Tibial nerve (tissue), 4 donors: ENCODE measurements around the gene PDZD4. TPM values are rescaled to one million over a fixed set of nuclear protein-coding genes. Genes with fewer than 3 reads are reported as not detected.

ENCODE experiments used
- DNase-seq, 2 donors: peaks; one replicate each; pipeline ENCODE4 v3.0.0-alpha.2; 2019; ENCODE audit warnings: low spot score in 2 of 2
- H3K27ac ChIP-seq, 4 donors: fragments of 200-600 bp; sonication (generic) in 3 of 4; one replicate each; pipeline ENCODE4 v1.5.1; 2017 to 2019; ENCODE audit warnings: mild to moderate bottlenecking in 1 of 4
- H3K27me3 ChIP-seq, 2 donors: fragments of 200-600 bp; sonication (generic) in 1 of 2; one replicate each; pipeline versions ENCODE4 v1.5.1 to v1.6.0; 2017 to 2019
- H3K36me3 ChIP-seq, 3 donors: fragments of 200-600 bp; sonication (generic); one replicate each; pipeline ENCODE4 v1.5.1; 2018 to 2019
- H3K4me1 ChIP-seq, 4 donors: fragments of 200-600 bp; sonication (generic) in 3 of 4; one replicate each; pipeline ENCODE4 v1.5.1; 2017 to 2019
- H3K4me3 ChIP-seq, 4 donors: fragments of 200-600 bp; sonication (generic) in 3 of 4; one replicate each; pipeline ENCODE4 v1.5.1; 2017 to 2019; ENCODE audit warnings: mild to moderate bottlenecking in 1 of 4, moderate library complexity in 1 of 4
- H3K9me3 ChIP-seq, 4 donors: fragments of 200-600 bp; sonication (generic) in 3 of 4; one replicate each; pipeline ENCODE4 v1.5.1; 2017 to 2019
- CTCF ChIP-seq, 5 experiments: fragments of 200-600 bp in 3 of 5; fragments of 450-650 bp in 2 of 5; sonication (generic) in 3 of 5; IDR thresholded peaks; one replicate each; pipeline ENCODE4 v1.5.1; 2016 to 2019; ENCODE audit warnings: antibody characterized with exemption in 5 of 5, mild to moderate bottlenecking in 3 of 5, moderate library complexity in 2 of 5
- EP300 ChIP-seq, 2 donors: sonication (generic); formaldehyde crosslinking; IDR thresholded peaks; one replicate each; pipeline ENCODE4 v1.6.1; 2017; ENCODE audit warnings: antibody characterized with exemption in 2 of 2, mild to moderate bottlenecking in 1 of 2
- POLR2A ChIP-seq, 2 donors: fragments of 450-650 bp; IDR thresholded peaks; one replicate each; pipeline ENCODE4 v1.6.1; 2017; ENCODE audit warnings: antibody characterized with exemption in 2 of 2, mild to moderate bottlenecking in 2 of 2, moderate library complexity in 2 of 2
- WGBS, 2 donors: methylation state at CpG; one replicate each; pipeline ENCODE4 v1.1.5; 2018; 5-methylcytosine and 5-hydroxymethylcytosine counted together
- total RNA-seq, 4 donors: library from RNA; depleted of rRNA; stranded (reverse); fragments of >200 nt; gene quantifications; one replicate each; pipeline ENCODE4 v1.1.0, GENCODE V29; 2016

PDZD4 gene
- total RNA-seq, 4 donors from 2014 or later = 19.9 to 24.6 (median 21.2) TPM

GRCh38 chrX:153867139-153867538 is 36.8 kb upstream of the PDZD4 start:
- Histone ChIP-seq H3K36me3 (no peaks in the 10 kb centered on the region), H3K4me1 (no peaks in the 10 kb centered on the region), H3K4me3 (no peak overlapping the region), H3K27ac (no peak overlapping the region), H3K27me3 (peaks cover 0 to 39% of the 10 kb centered on the region in 2 donors), H3K9me3 (no peaks in the 10 kb centered on the region)
- WGBS, 2 donors = 36 to 75% methylated on average over 2 to 9 of the region's 9 CpGs
- TF ChIP-seq POLR2A (IDR thresholded peaks at IDR 0.05) = no peak
- no peak for TF ChIP-seq EP300 (IDR thresholded peaks at IDR 0.05)
- no peak for TF ChIP-seq CTCF (IDR thresholded peaks at IDR 0.05)
- no peak for DNase-seq

- H3K4me3 ChIP-seq = no peak overlapping the region
- peaks cover 0 to 32% of the 10 kb centered on the region in 2 donors for H3K27me3 ChIP-seq
- H3K9me3 ChIP-seq = no peaks in the 10 kb centered on the region
- 73 to 83% methylated on average over 11 to 22 of the region's 22 CpGs for whole genome bisulfite sequencing, 2 donors
- H3K4me1 ChIP-seq = no peaks in the 10 kb centered on the region
- DNase-seq = no peak
- H3K27ac ChIP-seq = no peak overlapping the region
- H3K36me3 ChIP-seq = no peaks in the 10 kb centered on the region
- TF ChIP-seq POLR2A (IDR thresholded peaks at IDR 0.05) (no peak), CTCF (IDR thresholded peaks at IDR 0.05) (no peak), EP300 (IDR thresholded peaks at IDR 0.05) (no peak)
These were observed 36.1 kb upstream of the PDZD4 start for GRCh38 chrX:153866302-153867019.

- no peak overlapping the region for H3K4me3 ChIP-seq
- no peaks in the 10 kb centered on the region for H3K4me1 ChIP-seq
- H3K27me3 ChIP-seq = peaks cover 0 to 25% of the 10 kb centered on the region in 2 donors
- no peaks in the 10 kb centered on the region for H3K9me3 ChIP-seq
- no peak for DNase-seq
- no peaks in the 10 kb centered on the region for H3K36me3 ChIP-seq
- H3K27ac ChIP-seq = no peak overlapping the region
- TF ChIP-seq CTCF (IDR thresholded peaks at IDR 0.05) (no peak), POLR2A (IDR thresholded peaks at IDR 0.05) (no peak), EP300 (IDR thresholded peaks at IDR 0.05) (no peak)
- 90 to 95% methylated on average over 4 to 9 of the region's 9 CpGs for WGBS, 2 donors
These were observed 35.3 kb upstream of the PDZD4 start for GRCh38 chrX:153865685-153866084.

GRCh38 chrX:153865321-153865580 is 34.9 kb upstream of the PDZD4 start:
- DNase-seq = no peak
- Histone ChIP-seq H3K9me3 (no peaks in the 10 kb centered on the region), H3K36me3 (no peaks in the 10 kb centered on the region), H3K27me3 (peaks cover 0 to 24% of the 10 kb centered on the region in 2 donors), H3K4me1 (no peaks in the 10 kb centered on the region), H3K4me3 (no peak overlapping the region), H3K27ac (no peak overlapping the region)
- TF ChIP-seq POLR2A (IDR thresholded peaks at IDR 0.05) (no peak), CTCF (IDR thresholded peaks at IDR 0.05) (no peak), EP300 (IDR thresholded peaks at IDR 0.05) (no peak)
- 91 to 96% methylated on average over 4 to 10 of the region's 11 CpGs for WGBS, 2 donors

GRCh38 chrX:153864561-153865320 is 34.4 kb upstream of the PDZD4 start:
- WGBS, 2 donors = 82 to 83% methylated on average over 22 to 30 of the region's 30 CpGs
- Histone ChIP-seq H3K4me3 (no peak overlapping the region), H3K4me1 (no peaks in the 10 kb centered on the region), H3K36me3 (no peaks in the 10 kb centered on the region), H3K27ac (no peak overlapping the region), H3K9me3 (no peaks in the 10 kb centered on the region), H3K27me3 (peaks cover 0 to 19% of the 10 kb centered on the region in 2 donors)
- TF ChIP-seq CTCF (IDR thresholded peaks at IDR 0.05) = no peak
- no peak for TF ChIP-seq POLR2A (IDR thresholded peaks at IDR 0.05)
- TF ChIP-seq EP300 (IDR thresholded peaks at IDR 0.05) = no peak
- no peak for DNase-seq
